Stimulated activated CD8-positive, alpha-beta memory T cell treated with anti-CD3 and anti-CD28 coated beads, Interleukin-4, amount 100 ng/mL, for 1 hour (primary cell): ENCODE measurements around the gene LAGE3.
A peak's percentile ranks its signal among the peaks of the same experiment; 100 is the strongest.

Source experiments
- DNase-seq, 2 donors: peaks; one replicate each; pipeline ENCODE4 v3.0.0-alpha.2; 2020; ENCODE audit warnings: low read depth in 2 of 2, low spot score in 1 of 2

The LAGE3 gene

GRCh38 chrX:154478728-154479622 lies at the start of gene LAGE3:
TSS of gene LAGE3 (minus strand) at chrX:154479281. CDS start at chrX:154478915, 366 bp downstream.
- peak; percentile 86 to 88 for DNase-seq

DNA sequence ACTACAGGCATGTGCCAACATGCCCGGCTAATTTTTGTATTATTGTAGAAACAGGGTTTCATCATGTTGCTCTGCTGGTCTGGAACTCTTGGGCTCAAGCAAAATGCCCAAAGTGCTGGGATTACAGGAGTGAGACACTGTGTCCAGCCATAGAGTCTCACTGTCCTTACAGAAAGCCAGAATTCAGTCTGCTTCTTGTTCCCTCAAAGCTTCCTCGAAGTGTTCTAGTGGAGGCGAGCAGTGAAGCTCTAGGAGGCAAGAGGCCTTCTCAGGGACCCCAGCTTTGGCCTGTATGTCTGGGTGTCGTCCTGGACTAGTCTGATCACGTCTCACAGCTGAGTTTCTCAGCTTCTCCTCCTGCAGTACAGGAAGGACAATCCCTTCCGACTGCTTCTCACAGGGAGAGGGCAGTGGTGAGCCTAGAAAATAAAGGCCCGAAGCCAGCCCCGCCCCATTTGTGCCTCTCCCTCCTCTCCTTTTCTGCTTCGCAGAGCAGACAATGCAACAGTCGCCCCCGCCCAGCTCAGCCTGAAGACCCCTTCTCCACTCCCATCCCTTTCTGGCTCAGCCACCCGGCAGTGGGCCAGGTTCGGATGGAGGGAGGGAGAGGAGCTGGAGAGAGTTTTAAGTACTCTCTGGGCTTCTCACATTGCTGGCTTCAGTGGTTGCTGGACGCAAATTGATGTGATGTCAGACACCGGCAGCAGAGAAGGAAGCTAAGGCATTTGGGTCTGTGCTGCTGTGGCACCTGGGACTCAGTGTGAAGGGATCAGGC lies 48.0 kb upstream of the LAGE3 start:
- no peak for DNase-seq

DNA sequence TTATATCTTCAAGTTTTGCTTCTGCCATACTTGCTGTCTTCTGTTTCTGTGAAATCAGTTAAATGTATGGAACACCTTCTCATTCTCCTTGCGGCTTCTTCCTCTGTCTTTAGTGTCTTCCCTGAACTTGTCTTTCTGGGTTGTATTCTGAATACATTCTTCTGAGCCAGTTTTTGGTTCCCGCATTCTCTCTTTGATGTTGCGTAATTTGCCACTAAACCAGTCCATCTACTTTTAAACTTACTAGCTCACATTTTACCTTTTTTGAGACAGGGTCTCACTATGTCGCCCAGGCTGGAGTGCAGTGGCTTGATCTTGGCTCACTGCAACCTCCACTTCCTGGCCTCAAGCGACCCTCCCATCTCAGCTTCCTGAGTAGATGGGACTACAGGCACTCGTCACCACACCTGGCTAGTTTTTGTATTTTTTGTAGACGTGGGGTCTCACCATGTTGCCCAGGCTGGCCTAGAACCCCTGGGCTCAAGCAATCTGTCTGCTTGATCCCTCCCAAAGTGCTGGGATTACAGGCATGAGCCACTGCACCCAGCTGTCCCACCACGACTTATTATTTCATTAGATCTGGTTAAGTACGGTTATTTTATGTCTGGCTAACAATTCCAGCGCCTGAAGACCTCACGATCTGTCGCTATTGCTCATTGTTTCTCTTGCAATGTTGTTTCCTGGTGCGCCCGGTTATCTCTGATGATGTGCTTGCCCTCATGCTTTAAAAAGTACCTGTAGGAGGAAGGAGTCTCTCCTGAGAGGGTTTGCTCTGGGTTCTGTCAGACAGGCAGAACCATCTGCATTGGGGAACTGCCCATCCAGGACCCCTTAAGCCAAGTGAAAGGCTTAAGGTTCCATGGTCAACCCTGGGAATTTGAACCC lies 46.8 kb upstream of the LAGE3 start:
- no peak for DNase-seq

DNA sequence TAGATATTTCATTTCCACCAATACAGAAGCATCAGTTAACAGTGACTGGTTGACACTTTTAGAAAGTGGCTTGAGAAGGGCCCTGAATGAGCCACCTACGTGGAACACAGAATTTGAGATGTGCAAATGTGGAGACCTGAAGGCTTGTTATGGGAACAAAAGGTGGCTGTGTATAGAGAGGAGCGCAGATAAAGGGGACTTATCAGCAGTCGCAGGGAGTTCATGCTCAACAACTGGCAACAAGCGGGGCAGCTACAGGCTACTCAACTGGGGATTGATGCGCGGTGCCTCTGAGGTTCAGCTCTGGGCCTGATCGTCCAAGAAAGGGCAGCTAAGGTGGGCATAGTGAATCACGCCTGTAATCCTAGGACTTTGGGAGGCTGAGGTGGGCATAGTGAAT lies 40.3 kb upstream of the LAGE3 start:
- DNase-seq = no peak

- no peak for DNase-seq
Observed at GRCh38 chrX:154517101-154517781, 38.2 kb upstream of the LAGE3 start.

DNA sequence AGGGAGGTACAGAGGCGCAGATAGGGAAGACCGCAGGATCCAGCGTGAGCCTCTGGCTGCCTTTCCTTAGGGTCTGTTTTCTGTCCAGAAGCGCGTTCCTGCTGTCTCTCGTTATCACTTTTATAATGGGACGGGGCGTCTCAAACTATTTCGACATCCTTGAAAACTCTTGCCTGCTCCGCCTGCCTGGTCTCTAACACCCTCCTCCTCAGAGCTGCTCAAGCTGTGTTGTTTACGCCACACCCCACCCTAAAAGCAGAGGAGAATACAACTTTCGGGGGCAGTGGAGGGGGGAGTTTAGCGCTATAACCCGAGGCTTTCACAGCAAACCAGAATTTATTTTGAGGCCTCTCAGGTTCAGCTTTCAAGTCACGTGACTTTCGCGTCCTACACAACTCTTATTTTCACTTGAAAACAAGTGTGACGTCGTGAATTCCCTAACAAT lies 37.6 kb upstream of the LAGE3 start:
- no peak for DNase-seq

DNA sequence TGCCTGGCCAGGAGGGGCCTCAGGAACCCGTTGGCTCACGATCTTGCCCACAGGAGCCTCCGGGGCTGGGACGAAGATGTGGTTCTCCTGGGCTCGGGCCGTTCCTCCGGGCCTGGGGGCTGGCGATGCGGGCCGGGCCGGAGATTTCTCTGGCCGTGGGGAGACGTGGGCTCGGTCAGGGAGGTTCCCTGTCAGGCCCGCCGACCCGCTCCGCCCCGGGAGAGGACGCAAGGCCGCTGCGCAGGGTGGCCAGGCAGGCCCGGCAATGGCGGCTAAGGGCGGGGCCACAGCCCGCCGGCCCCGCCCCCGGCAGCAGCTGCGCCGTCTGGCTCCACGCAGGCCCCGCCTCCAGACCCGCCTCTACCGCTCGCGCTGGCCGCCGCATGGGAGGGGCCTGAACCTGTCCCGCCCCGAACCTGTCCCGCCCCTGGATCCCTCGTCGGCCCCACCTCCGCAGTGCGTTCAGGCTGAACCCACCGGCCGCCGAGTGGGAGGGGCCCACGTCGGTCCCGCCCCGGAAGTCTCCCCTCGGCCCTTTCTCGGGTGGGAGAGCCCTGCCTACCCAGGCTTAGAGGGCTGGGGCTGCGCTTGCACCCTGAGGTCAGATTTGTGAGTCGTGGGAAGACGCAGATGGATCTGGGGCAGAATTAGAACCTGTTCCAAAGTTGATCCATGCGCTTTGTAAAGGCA lies 37.0 kb upstream of the LAGE3 start, which contains the start of gene FAM3A:
TSS of gene FAM3A (minus strand) at position 267 of the 690 bp plus-strand sequence. CDS start 460 bp downstream, outside the sequence.
- DNase-seq = peak; percentile 80 to 86

DNA sequence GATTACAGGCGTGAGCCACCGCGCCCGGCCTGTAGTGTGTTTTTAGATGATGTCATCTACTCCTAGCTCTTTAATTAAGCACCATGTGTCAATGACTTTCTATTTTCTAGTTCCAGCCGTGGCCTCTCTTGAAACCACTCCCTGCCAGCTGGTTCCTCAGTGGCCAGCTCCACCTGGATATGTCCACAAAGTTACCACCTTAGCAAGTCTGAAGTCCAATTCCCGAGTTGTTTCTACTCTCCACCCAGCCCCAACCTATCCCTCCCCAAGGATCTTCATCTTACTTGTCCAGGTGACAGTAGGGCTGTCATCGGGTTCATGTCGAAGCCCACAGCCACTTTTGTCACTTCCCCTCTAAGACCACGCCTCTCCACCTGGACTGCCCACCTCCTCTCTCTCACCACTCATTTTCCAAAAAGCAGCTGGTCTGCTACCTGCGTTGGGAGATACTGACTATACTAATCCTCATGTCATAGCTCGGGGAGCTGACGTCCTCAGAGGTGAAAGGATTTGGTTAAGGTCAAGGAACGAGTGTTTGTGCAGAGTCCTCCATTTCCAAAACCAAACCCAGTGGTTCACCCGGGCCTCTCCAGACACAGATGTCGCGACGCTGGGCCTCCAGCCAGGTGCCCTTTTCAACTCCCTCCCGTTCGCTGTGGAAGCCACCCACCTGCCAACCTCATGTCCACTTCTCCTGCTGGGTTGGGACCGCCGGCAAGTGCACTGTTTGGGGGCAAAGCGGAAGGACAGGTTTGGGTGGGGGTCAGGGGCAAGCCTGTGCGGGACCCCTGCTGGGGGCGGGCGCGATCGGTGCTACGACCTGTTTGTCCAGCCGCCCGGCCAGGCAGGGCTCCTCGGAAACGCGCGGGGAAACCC lies 36.2 kb upstream of the LAGE3 start:
- no peak for DNase-seq

GRCh38 chrX:154513716-154514115 lies 34.6 kb upstream of the LAGE3 start:
- DNase-seq = no peak

DNA sequence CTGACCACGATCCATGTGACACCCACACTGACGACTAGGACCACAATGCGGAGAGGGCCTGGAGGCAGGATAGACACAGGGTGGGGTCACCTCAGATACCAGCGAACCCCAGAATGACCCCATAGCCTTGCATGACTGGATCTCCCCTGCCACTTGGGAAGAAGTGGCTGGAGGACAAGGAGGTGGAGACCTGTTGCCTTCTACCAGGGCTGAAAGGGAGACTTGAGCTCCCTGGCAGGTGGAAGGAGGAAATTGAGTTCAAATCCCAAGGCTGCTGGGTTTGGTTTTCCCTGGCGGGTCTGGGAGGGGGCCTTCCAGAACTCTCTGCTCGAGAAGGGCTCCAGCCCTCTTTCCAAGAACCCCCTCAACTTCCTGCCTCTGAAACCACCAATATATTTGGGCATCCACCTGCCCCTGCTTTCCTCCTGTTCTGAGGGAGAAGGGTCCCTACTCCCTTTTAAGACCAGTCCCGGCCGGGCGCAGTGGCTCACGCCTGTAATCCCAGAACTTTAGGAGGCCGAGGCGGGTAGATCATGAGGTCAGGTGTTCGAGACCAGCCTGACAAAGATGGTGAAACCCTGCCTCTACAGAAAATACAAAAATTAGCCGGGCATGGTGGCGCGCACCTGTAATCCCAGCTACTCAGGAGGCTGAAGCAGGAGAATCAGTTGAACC lies 33.9 kb upstream of the LAGE3 start:
- no peak for DNase-seq

DNA sequence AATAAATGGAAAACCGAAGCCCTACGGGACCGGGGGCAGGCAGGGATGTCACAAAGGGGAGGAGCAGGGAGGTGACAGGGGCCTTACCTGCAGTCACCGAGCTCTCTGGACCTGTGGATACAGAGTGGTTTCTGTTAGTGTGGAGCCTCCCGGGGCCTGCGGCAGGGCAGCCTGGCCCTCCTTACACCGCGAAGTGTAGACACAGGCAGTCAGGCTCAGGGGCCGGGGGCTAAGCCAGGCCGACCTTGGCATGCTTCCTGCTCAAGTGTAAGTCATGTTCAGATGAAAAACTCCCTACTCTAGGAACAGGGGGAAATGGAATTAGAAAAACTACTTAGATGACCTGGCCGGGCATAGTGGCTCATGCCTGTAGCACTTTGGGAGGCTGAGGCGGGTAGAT lies 32.7 kb upstream of the LAGE3 start:
- no peak for DNase-seq

DNA sequence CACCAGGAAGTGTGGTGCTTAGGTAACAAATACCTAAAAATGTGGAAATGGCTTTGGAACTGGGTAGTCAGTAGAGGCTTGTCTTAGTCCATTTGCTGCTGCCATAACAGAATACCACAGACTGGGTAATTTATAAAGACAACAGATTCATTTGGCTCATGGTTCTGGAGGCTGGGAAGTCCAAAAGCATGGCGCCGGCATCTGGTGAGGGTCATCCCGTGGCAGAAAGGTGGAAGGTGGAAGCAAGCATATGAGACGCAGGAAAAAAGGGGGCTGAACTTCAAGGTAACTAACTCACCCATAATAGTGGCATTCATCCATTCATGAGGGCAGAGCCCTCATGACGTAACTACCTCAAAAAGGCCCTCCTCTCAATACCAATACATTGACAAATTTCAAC lies 30.4 kb upstream of the LAGE3 start:
- DNase-seq = no peak

DNA sequence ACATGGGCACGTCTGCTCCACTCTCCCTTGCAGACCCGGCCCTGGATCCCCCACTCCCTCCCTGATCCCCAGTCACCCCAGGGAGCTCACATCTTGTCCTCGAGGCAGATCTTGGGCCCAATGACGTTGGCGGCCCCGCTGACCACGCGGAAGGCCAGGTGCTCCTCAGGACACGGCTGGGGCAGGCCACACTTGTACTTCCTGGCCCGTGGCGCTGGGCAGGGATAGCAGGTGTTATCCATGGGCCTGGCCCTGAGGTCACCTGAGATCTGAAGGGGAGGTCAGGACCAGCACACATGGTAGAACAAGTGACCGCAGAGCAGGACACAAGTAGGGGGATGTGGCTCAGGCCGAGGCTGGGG lies 29.3 kb upstream of the LAGE3 start:
- no peak for DNase-seq

- DNase-seq = no peak
Observed at GRCh38 chrX:154507673-154508383, 28.7 kb upstream of the LAGE3 start.

GRCh38 chrX:154506483-154507332 lies 27.6 kb upstream of the LAGE3 start:
- no peak for DNase-seq

DNA sequence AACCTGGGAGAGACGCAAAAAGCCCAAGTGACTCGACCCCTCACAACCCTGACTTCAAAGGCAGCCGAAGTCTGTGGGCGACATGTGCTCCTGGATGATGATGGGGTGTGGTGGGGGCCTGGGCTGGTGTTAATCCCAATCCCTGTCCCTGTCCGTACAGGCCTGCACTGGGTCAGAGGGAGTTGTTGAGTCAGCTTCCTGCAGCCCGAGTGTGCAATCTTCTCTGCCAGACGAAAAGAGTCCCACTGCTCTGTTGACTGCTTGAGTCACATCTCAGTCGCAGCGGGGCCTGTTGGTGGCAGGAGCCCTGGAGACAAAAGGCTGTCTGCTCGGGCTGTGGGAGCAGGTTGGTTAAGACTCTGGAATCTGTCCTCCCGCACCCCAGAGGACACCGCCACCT lies 26.7 kb upstream of the LAGE3 start:
- no peak for DNase-seq

- DNase-seq = no peak
Observed at GRCh38 chrX:154502989-154503388, 23.9 kb upstream of the LAGE3 start.
